GM12878 (cell line): Measurements from ENCODE around the gene PCSK5. TPM values are rescaled to one million over a fixed set of nuclear protein-coding genes. Genes with fewer than 3 reads are reported as not detected.

Experiments
- ATAC-seq: fragments of 200-7000 bp; cut with Tn5 transposase; 3 replicates; pipeline ENCODE4 v1.9.1; 2020; ENCODE audit warnings: mild to moderate bottlenecking, moderate library complexity
- BruUV-seq: library from RNA; stranded (reverse); fragments of 400-500 nt; replicated peaks from 2 replicates; lab custom pipeline; 2021; lab: Mats Ljungman, UMichigan
- CTCF ChIA-PET: fragments of 300-600 bp; sonication (Branson Sonifier 250); formaldehyde crosslinking; extraction: SDS; loops from one replicate; lab custom pipeline; 2021; ENCODE audit warnings: inconsistent platforms; lab: Yijun Ruan, JAX
- POLR2A ChIA-PET: fragments of 350-600 bp; formaldehyde crosslinking; extraction: SDS; loops from one replicate; lab custom pipeline; 2021; ENCODE audit warnings: inconsistent platforms; lab: Charles Lee
- RAD21 ChIA-PET: fragments of 300-600 bp; sonication (Branson Sonifier 250); formaldehyde crosslinking; loops from one replicate; lab custom pipeline; 2023; ENCODE audit warnings: antibody characterized with exemption; ENCODE audit not compliant: unreplicated experiment; lab: Charles Lee
- SMC1A ChIA-PET: fragments of 300-600 bp; sonication (Branson Sonifier 250); formaldehyde crosslinking; loops from one replicate; lab custom pipeline; 2023; ENCODE audit not compliant: unreplicated experiment, uncharacterized antibody; lab: Charles Lee
- DNase-seq: peaks from one replicate; pipeline ENCODE4 v3.0.0-alpha.2; 2011; ENCODE audit warnings: low read depth, low spot score
- FAIRE-seq: peaks from 3 replicates; lab custom pipeline; 2011; peaks lifted over from hg19 to GRCh38; lab: Jason Lieb, UNC
- H2AFZ ChIP-seq: 2 replicates; pipeline ENCODE4 v1.6.0; 2011; ENCODE audit warnings: low read depth, low read length, control low read depth; ENCODE audit not compliant: control insufficient read depth
- H3K27ac ChIP-seq: 2 replicates; pipeline ENCODE4 v1.5.1; 2011; ENCODE audit warnings: control low read depth; ENCODE audit not compliant: control insufficient read depth, insufficient read depth
- H3K27me3 ChIP-seq, 2 experiments: replicated peaks in 1 of 2; 2 replicates each; pipeline versions ENCODE4 v1.6.0 to v1.6.1; 2011; ENCODE audit warnings: low read length in 1 of 2; ENCODE audit not compliant: control insufficient read depth in 2 of 2, insufficient read depth in 2 of 2
- H3K36me3 ChIP-seq, 2 experiments: 2 replicates each; pipeline ENCODE4 v1.5.1; 2011; ENCODE audit warnings: low read length in 1 of 2; ENCODE audit not compliant: control insufficient read depth in 2 of 2, insufficient read depth in 2 of 2
- H3K4me1 ChIP-seq: 2 replicates; pipeline ENCODE4 v1.6.1; 2011; ENCODE audit warnings: mild to moderate bottlenecking, low read length, moderate library complexity, mixed read lengths; ENCODE audit not compliant: control insufficient read depth, insufficient read depth
- H3K4me2 ChIP-seq: 2 replicates; pipeline ENCODE4 v1.6.0; 2011; ENCODE audit warnings: control low read depth; ENCODE audit not compliant: control insufficient read depth, insufficient read depth
- H3K4me3 ChIP-seq: fragments of 200-600 bp; sonication (generic); 2 replicates; pipeline ENCODE4 v1.5.1; 2016
- H3K79me2 ChIP-seq: 2 replicates; pipeline ENCODE4 v1.6.0; 2011; ENCODE audit warnings: low read length; ENCODE audit not compliant: control insufficient read depth, insufficient read depth
- H3K9ac ChIP-seq: 2 replicates; pipeline ENCODE4 v1.8.0; 2011; ENCODE audit warnings: low read length, control low read depth, mixed read lengths; ENCODE audit not compliant: control insufficient read depth, insufficient read depth
- H3K9me3 ChIP-seq: replicated peaks from 3 replicates; pipeline ENCODE4 v1.5.1; 2011; ENCODE audit warnings: mild to moderate bottlenecking, low read length; ENCODE audit not compliant: control insufficient read depth, insufficient read depth
- H4K20me1 ChIP-seq: 2 replicates; pipeline ENCODE4 v1.6.0; 2011; ENCODE audit not compliant: control insufficient read depth, insufficient read depth
- IKZF2 ChIP-seq, 2 experiments: fragments of 450-650 bp; IDR thresholded peaks; 2 replicates each; pipeline ENCODE4 v1.6.1; 2017; ENCODE audit warnings: mild to moderate bottlenecking in 2 of 2, moderate library complexity in 2 of 2
- MTA2 ChIP-seq: fragments of 450-650 bp; IDR thresholded peaks from 2 replicates; pipeline ENCODE4 v1.6.1; 2016; ENCODE audit warnings: low read depth, mild to moderate bottlenecking, moderate library complexity
- NFXL1 ChIP-seq: fragments of 450-650 bp; IDR thresholded peaks from 2 replicates; pipeline ENCODE4 v1.6.1; 2017; ENCODE audit warnings: antibody characterized with exemption, mild to moderate bottlenecking, borderline replicate concordance
- NR2C2 ChIP-seq: IDR thresholded peaks from 2 replicates; pipeline ENCODE4 v1.6.1; 2011; ENCODE audit warnings: borderline replicate concordance, low read depth; ENCODE audit not compliant: control insufficient read depth, insufficient read length
- POU2F2 ChIP-seq: IDR thresholded peaks from 3 replicates; pipeline ENCODE4 v1.6.1; 2011; ENCODE audit warnings: low read depth, mild to moderate bottlenecking, low read length, borderline replicate concordance
- SUZ12 ChIP-seq: fragments of 200-600 bp; sonication (generic); IDR thresholded peaks from one replicate; pipeline ENCODE4 v1.6.1; 2018; ENCODE audit warnings: antibody characterized with exemption, mild to moderate bottlenecking; ENCODE audit not compliant: unreplicated experiment
- YY1 ChIP-seq: IDR thresholded peaks from 2 replicates; pipeline ENCODE4 v1.6.1; 2011; ENCODE audit warnings: low read depth, mild to moderate bottlenecking, low read length
- WGBS: methylation state at CpG from one replicate; pipeline ENCODE4 v1.1.6; 2016; ENCODE audit warnings: low lambda C conversion rate; ENCODE audit not compliant: insufficient replicate concordance, insufficient coverage; ENCODE audit errors: missing lambda C conversion rate; 5-methylcytosine and 5-hydroxymethylcytosine counted together
- in situ Hi-C: fragments of 300-500 bp; cut with MboI; formaldehyde crosslinking; loops from 9 replicates; pipeline ENCODE4 v1.14.3; 2018; ENCODE audit warnings: mixed read lengths
- intact Hi-C: fragments of 100-400 bp; cut with micrococcal nuclease; formaldehyde crosslinking; loops from one replicate; pipeline ENCODE4 v1.14.2; 2022; ENCODE audit not compliant: unreplicated experiment
- polyA plus RNA-seq, 11 experiments: library from polyadenylated mRNA; depleted of rRNA in 4 of 11; unstranded in 6 of 11; stranded (reverse) in 5 of 11; fragments of >200 nt; fragmentation: Nextera tagmentation in 4 of 11; fragmentation: Illumina TruSeq in 1 of 11; extraction: Ambion mirVana in 4 of 11; extraction: Trizol in 1 of 11; gene quantifications; 1 replicate in 1 of 11; 2 replicates in 10 of 11; pipeline versions ENCODE4 v1.2.1 to v1.2.3, GENCODE V29; 2011 to 2016; ENCODE audit warnings: inconsistent platforms in 2 of 11, missing spikeins in 2 of 11, low read depth in 1 of 11
- total RNA-seq, 4 experiments: library from RNA; depleted of rRNA in 3 of 4; stranded (reverse); fragments of >200 nt in 3 of 4; fragmentation: Illumina TruSeq in 1 of 4; extraction: Trizol in 1 of 4; gene quantifications; 2 replicates each; pipeline versions ENCODE4 v1.2.1 to v1.2.3, GENCODE V29; 2013 to 2021
- TF ChIP-seq, protein P1 (sequence below): fragments of 450-650 bp; IDR thresholded peaks from 2 replicates; pipeline ENCODE4 v1.6.1; 2016; ENCODE audit warnings: mild to moderate bottlenecking

PCSK5 gene
- total and polyA plus RNA-seq, 10 of the 15 experiments (the other 5 are each of a cell fraction or from before 2014, with no cell fraction given): 0.01 to 0.13 (median 0.04) TPM; not detected in 3

GRCh38 chr9:76101491-76101890 lies 211.0 kb downstream of the PCSK5 start:
- no peak overlapping the region for H3K4me3 ChIP-seq
- RAD21 ChIA-PET: no interaction called here
- H4K20me1 ChIP-seq: no peaks in the 10 kb centered on the region
- H3K4me1 ChIP-seq: no peaks in the 10 kb centered on the region
- CTCF ChIA-PET: interaction anchor here (1.1 to 1.6 kb wide), 2 partner anchors 13 to 17 kb away, joined by 3 to 4 read pairs; no protein-coding TSS in a partner anchor
- in situ Hi-C loops (no loop called here), intact Hi-C loops (no loop called here)
- 0% methylated on average over 1 of the region's 1 CpG for WGBS
- no peaks in the 10 kb centered on the region for H3K9me3 ChIP-seq
- H2AFZ ChIP-seq: no peak overlapping the region
- H3K27ac ChIP-seq: no peak overlapping the region
- H3K27me3 ChIP-seq: peaks cover 0 to 2% of the 10 kb centered on the region in 2 experiments; a peak in 1 of 4 replicates
- DNase-seq (no peak), FAIRE-seq (no peak), ATAC-seq (no peak)
- TF ChIP-seq SUZ12 (no peak), POU2F2 (no peak), MTA2 (no peak), IKZF2 (IDR thresholded peaks at IDR 0.05) (no peak), NFXL1 (no peak), NR2C2 (no peak), YY1 (no peak)
- TF ChIP-seq, protein P1, sequence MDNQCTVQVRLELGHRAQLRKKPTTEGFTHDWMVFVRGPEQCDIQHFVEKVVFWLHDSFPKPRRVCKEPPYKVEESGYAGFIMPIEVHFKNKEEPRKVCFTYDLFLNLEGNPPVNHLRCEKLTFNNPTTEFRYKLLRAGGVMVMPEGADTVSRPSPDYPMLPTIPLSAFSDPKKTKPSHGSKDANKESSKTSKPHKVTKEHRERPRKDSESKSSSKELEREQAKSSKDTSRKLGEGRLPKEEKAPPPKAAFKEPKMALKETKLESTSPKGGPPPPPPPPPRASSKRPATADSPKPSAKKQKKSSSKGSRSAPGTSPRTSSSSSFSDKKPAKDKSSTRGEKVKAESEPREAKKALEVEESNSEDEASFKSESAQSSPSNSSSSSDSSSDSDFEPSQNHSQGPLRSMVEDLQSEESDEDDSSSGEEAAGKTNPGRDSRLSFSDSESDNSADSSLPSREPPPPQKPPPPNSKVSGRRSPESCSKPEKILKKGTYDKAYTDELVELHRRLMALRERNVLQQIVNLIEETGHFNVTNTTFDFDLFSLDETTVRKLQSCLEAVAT: no peak
- H3K79me2 ChIP-seq: no peaks in the 10 kb centered on the region
- no TSS peak for BruUV-seq
- SMC1A ChIA-PET: no interaction called here
- no peak overlapping the region for H3K9ac ChIP-seq
- POLR2A ChIA-PET: no interaction called here
- no peaks in the 10 kb centered on the region for H3K36me3 ChIP-seq
- H3K4me2 ChIP-seq: no peak overlapping the region
